ENCODE data around the gene SP5.

SP5 gene

DNA sequence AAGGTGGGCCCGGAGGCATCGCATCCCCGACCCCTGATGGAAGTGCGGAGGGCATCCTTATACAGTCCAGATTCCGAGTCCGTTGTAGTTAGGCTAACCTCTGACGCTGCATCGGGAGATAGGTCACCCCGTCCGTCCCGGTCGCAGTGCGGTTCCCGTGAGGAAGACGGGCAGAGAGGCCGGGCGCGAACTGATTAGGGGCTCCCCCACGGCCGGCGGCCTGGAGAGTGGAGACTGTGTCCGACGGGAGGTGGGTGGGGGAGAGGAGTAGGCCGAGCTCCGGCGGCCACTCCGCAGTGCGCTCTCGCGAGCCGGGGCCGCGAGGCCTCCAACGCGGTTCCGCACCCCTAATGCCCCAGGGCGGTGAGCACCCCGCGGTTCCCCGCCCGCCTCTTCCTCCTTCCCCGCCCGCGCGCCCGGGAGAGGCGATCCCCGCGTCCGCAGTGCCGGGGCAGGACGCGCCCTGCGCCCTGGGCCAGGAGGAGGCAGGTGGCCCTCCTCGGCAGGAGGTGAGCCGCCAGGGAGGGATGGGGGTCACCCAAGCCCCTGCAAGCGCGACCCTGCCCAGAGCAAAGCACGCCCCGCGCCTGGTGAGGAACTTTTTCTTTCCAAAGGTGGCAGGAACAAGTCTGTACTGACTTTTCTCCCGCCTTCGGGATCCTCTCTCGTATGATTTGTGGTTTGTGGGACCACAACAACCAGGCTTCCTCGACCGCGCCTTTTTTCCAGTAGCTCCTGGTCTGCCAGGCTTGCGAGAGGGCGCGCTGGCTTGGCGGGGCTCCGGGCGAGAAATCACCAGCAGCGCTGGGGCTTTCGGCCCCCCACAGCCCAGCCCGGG lies 1.4 kb upstream of the SP5 start:
- Histone ChIP-seq H3K4me2 (ENCODE audit: low read depth, low read length, poor library complexity, severe bottlenecking) (no peak overlapping the region), H3K79me2 (ENCODE audit: insufficient read depth, low read length) (no peaks in the 10 kb centered on the region), H3K9me3 (ENCODE audit: insufficient read depth, low read length) (no peaks in the 10 kb centered on the region), H3K4me3 (ENCODE audit: insufficient read depth, low read length, poor library complexity, severe bottlenecking) (no peak overlapping the region), H3F3A (ENCODE audit: insufficient read depth) (no peaks in the 10 kb centered on the region), H3K9ac (ENCODE audit: low read length) (no peak overlapping the region), H3K9me2 (replicated peaks; ENCODE audit: insufficient read depth, low read length) (no peaks in the 10 kb centered on the region), H4K20me1 (ENCODE audit: low read depth, low read length) (no peaks in the 10 kb centered on the region), H3K27ac (ENCODE audit: low read depth, low read length) (no peak overlapping the region), H3K36me3 (ENCODE audit: low read length) (no peaks in the 10 kb centered on the region), H2AFZ (ENCODE audit: low read depth, low read length, severe bottlenecking) (no peak overlapping the region), H3K27me3 (ENCODE audit: low read length) (no peaks in the 10 kb centered on the region; the same call in 1 of the 2 replicates)
- TF ChIP-seq, protein P1, sequence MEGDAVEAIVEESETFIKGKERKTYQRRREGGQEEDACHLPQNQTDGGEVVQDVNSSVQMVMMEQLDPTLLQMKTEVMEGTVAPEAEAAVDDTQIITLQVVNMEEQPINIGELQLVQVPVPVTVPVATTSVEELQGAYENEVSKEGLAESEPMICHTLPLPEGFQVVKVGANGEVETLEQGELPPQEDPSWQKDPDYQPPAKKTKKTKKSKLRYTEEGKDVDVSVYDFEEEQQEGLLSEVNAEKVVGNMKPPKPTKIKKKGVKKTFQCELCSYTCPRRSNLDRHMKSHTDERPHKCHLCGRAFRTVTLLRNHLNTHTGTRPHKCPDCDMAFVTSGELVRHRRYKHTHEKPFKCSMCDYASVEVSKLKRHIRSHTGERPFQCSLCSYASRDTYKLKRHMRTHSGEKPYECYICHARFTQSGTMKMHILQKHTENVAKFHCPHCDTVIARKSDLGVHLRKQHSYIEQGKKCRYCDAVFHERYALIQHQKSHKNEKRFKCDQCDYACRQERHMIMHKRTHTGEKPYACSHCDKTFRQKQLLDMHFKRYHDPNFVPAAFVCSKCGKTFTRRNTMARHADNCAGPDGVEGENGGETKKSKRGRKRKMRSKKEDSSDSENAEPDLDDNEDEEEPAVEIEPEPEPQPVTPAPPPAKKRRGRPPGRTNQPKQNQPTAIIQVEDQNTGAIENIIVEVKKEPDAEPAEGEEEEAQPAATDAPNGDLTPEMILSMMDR (IDR thresholded peaks at IDR 0.05; ENCODE audit: insufficient read depth, low read length, poor library complexity, severe bottlenecking), result no peak
- no peak for TF ChIP-seq EZH2phosphoT487 (conservative IDR thresholded peaks at IDR 0.05; ENCODE audit: low read length)

DNA sequence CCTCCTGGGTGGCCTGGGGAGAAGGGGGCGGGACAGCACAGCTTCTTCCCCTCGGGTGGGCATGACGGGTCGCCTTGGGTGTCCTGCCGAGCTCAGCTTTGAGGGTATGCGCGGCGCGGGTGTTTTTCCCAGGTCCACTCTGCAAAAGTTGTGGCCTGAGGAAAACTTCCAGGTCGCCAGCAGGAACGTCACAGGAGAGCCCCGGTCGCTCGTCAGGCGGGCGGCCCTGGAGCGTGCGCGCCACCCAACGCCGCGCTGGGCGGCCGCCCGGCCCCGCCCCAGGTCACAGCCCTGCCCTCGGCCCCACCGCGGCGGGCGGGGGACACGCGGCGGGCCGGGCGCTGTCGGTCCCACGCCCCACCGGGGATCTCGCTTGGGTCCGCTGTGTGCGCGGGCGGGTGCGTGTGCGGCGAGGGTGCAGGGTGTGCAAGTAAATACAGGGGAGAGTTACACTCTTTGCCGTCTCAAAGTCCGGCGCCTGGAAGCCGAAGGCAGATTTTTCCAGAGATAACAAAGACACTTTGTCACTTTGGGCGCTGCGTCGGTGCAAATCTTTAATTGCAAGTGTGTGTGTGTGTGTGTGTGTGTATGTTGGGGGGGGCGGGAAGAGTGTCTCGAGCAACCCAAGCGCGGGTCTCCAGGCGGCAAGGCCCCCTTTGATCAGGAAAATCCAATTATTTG lies 616 bp upstream of the SP5 start:
- Histone ChIP-seq H3K4me3 (ENCODE audit: insufficient read depth, low read length, poor library complexity, severe bottlenecking) (no peak overlapping the region), H3K4me2 (ENCODE audit: low read depth, low read length, poor library complexity, severe bottlenecking) (no peak overlapping the region), H3K27ac (ENCODE audit: low read depth, low read length) (no peak overlapping the region), H3K9ac (ENCODE audit: low read length) (no peak overlapping the region), H3K36me3 (ENCODE audit: low read length) (no peaks in the 10 kb centered on the region), H3K9me2 (replicated peaks; ENCODE audit: insufficient read depth, low read length) (no peaks in the 10 kb centered on the region), H2AFZ (ENCODE audit: low read depth, low read length, severe bottlenecking) (no peak overlapping the region), H3K27me3 (ENCODE audit: low read length) (no peaks in the 10 kb centered on the region), H4K20me1 (ENCODE audit: low read depth, low read length) (no peaks in the 10 kb centered on the region), H3F3A (ENCODE audit: insufficient read depth) (no peaks in the 10 kb centered on the region), H3K79me2 (ENCODE audit: insufficient read depth, low read length) (no peaks in the 10 kb centered on the region), H3K9me3 (ENCODE audit: insufficient read depth, low read length) (no peaks in the 10 kb centered on the region)
- TF ChIP-seq, protein P1 (IDR thresholded peaks at IDR 0.05; ENCODE audit: insufficient read depth, low read length, poor library complexity, severe bottlenecking), result no peak
- TF ChIP-seq EZH2phosphoT487 (conservative IDR thresholded peaks at IDR 0.05; ENCODE audit: low read length), result no peak

DNA sequence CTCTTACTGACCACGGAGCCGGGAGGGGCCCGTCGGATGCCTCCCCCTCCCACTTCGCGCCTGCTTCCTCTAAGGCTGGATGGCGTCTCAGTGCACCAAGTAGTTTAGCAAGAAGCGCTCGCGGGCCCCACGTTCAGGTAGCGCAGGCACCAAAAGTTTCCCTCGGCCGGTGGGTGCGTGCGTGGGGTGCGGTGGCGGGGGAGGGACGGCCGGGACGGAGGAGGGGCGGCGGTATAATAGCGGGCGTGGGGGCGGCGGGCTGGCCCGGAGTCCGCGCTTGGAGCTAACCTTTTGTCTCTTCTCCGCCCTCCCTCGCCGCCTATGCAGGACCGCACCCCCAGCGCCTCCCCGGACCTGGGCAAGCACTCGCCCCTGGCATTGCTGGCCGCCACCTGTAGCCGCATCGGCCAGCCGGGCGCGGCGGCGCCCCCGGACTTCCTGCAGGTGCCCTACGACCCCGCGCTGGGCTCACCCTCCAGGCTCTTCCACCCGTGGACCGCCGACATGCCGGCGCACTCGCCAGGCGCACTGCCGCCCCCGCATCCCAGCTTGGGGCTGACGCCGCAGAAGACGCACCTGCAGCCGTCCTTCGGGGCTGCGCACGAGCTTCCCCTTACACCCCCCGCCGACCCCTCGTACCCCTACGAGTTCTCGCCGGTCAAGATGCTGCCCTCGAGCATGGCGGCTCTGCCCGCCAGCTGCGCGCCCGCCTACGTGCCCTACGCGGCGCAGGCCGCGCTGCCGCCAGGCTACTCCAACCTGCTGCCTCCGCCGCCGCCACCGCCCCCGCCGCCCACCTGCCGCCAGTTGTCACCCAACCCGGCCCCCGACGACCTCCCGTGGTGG lies 1.0 kb downstream of the SP5 start:
- Histone ChIP-seq H3K9me2 (replicated peaks; ENCODE audit: insufficient read depth, low read length) (no peaks in the 10 kb centered on the region), H3K27ac (ENCODE audit: low read depth, low read length) (no peak overlapping the region), H2AFZ (ENCODE audit: low read depth, low read length, severe bottlenecking) (no peak overlapping the region), H4K20me1 (ENCODE audit: low read depth, low read length) (no peaks in the 10 kb centered on the region), H3K4me2 (ENCODE audit: low read depth, low read length, poor library complexity, severe bottlenecking) (no peak overlapping the region), H3K9me3 (ENCODE audit: insufficient read depth, low read length) (no peaks in the 10 kb centered on the region), H3F3A (ENCODE audit: insufficient read depth) (no peaks in the 10 kb centered on the region), H3K9ac (ENCODE audit: low read length) (no peak overlapping the region), H3K79me2 (ENCODE audit: insufficient read depth, low read length) (no peaks in the 10 kb centered on the region), H3K27me3 (ENCODE audit: low read length) (no peaks in the 10 kb centered on the region), H3K4me3 (ENCODE audit: insufficient read depth, low read length, poor library complexity, severe bottlenecking) (no peak overlapping the region), H3K36me3 (ENCODE audit: low read length) (no peaks in the 10 kb centered on the region)
- no peak for TF ChIP-seq EZH2phosphoT487 (conservative IDR thresholded peaks at IDR 0.05; ENCODE audit: low read length)
- TF ChIP-seq, protein P1 (IDR thresholded peaks at IDR 0.05; ENCODE audit: insufficient read depth, low read length, poor library complexity, severe bottlenecking), result no peak

All from SU-DHL-6 (cell line).